Ovary (tissue), 3 donors: Measurements from ENCODE around the gene SYT17.

Source experiments
- CTCF ChIP-seq, 3 donors: fragments of 450-650 bp in 2 of 3; fragments of 200-600 bp in 1 of 3; IDR thresholded peaks; one replicate each; pipeline versions ENCODE4 v1.5.1 to v1.8.0; 2016 to 2022; ENCODE audit warnings: antibody characterized with exemption in 3 of 3, mild to moderate bottlenecking in 1 of 3
- POLR2A ChIP-seq: fragments of 450-650 bp; IDR thresholded peaks from one replicate; pipeline ENCODE4 v1.6.1; 2017; ENCODE audit warnings: antibody characterized with exemption, mild to moderate bottlenecking, moderate library complexity
- donor health status: DM: no; HTN: no; CAD: no.

- no peak for TF ChIP-seq CTCF (IDR thresholded peaks at IDR 0.05)
- TF ChIP-seq POLR2A, result no peak
These were observed 74.1 kb downstream of the SYT17 start for GRCh38 chr16:19242186-19242585.
